Immature natural killer cell (primary cell): ENCODE data around the gene ARID5B. TPM values are rescaled to one million over a fixed set of nuclear protein-coding genes. Genes with fewer than 3 reads are reported as not detected.

Experiments used
- DNase-seq, 3 donors: peaks; one replicate each; pipeline ENCODE4 v3.0.0; 2022; ENCODE audit warnings: mixed read lengths in 1 of 3
- H3K27ac Mint-ChIP-seq, 6 donors: one replicate each; pipeline ENCODE4 v1.8.0; 2020; ENCODE audit warnings: mixed read lengths in 6 of 6, mild to moderate bottlenecking in 5 of 6, inconsistent platforms in 4 of 6, moderate library complexity in 3 of 6
- H3K27me3 Mint-ChIP-seq, 3 donors: one replicate each; pipeline ENCODE4 v1.8.0; 2020 to 2021; ENCODE audit warnings: low read depth in 3 of 3, mild to moderate bottlenecking in 3 of 3, mixed read lengths in 3 of 3, moderate library complexity in 3 of 3, inconsistent platforms in 1 of 3
- H3K36me3 Mint-ChIP-seq, 3 donors: one replicate each; pipeline ENCODE4 v1.8.0; 2020; ENCODE audit warnings: mixed read lengths in 3 of 3, inconsistent platforms in 2 of 3, mild to moderate bottlenecking in 2 of 3
- H3K4me1 Mint-ChIP-seq, 2 donors: one replicate each; pipeline ENCODE4 v1.8.0; 2020; ENCODE audit warnings: inconsistent platforms in 2 of 2, mild to moderate bottlenecking in 2 of 2, mixed read lengths in 2 of 2, moderate library complexity in 1 of 2
- H3K4me3 Mint-ChIP-seq, 5 donors: one replicate each; pipeline ENCODE4 v1.8.0; 2020; ENCODE audit warnings: mild to moderate bottlenecking in 5 of 5, mixed read lengths in 5 of 5, inconsistent platforms in 3 of 5, moderate library complexity in 3 of 5
- H3K9me3 Mint-ChIP-seq, 6 donors: one replicate each; pipeline ENCODE4 v1.8.0; 2020; ENCODE audit warnings: mild to moderate bottlenecking in 6 of 6, mixed read lengths in 6 of 6, inconsistent platforms in 4 of 6, moderate library complexity in 3 of 6
- polyA plus RNA-seq, 3 donors: library from polyadenylated mRNA; unstranded; fragments of 300-500 nt; fragmentation: Illumina TruSeq; gene quantifications; one replicate each; pipeline ENCODE4 v1.2.3, GENCODE V29; 2021

ARID5B gene
- polyA plus RNA-seq, 3 donors from 2014 or later, result 12.2 to 35.3 (median 22.1) TPM

DNA sequence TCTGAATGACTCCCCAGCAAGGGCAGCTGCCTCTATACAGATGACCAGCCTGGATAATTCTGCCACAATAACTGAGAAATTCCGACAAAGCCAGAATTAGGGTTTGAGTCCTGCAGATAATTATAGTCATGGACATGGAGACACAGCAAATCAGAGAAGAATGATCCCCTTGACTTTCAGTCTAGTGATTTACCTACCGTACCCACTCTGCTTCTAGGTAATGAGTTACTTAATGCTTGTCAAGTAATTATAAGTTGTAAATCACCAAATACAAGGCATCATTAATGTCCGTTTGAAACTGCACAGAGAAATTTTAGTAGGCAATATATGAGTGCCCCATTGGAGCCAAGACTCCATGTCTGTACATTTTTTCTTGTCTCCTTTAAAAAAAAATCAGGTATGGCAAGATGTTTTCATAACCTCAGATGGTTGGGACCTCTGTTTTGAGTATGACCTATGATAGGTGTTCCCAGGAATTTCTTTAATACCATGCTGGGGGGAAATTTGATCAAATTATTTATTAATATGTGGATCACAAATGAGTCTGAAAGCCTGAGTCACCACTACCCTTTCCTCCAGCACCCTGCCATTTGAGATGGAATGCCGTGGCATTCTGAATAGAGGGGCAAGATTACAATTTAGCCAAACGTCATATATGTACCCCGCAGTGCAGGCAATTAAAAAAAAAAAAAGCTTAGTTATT is 5.5 kb upstream of the ARID5B start:
- no peaks in the 10 kb centered on the region for H3K9me3 Mint-ChIP-seq
- peaks cover 2 to 5% (median 5%) of the 10 kb centered on the region in 3 donors for H3K27me3 Mint-ChIP-seq
- no peaks in the 10 kb centered on the region for H3K36me3 Mint-ChIP-seq
- H3K4me1 Mint-ChIP-seq, result peaks cover 36 to 43% of the 10 kb centered on the region in 2 donors
- H3K4me3 Mint-ChIP-seq, result no peak overlapping the region
- no peak overlapping the region for H3K27ac Mint-ChIP-seq
- DNase-seq, result no peak

DNA sequence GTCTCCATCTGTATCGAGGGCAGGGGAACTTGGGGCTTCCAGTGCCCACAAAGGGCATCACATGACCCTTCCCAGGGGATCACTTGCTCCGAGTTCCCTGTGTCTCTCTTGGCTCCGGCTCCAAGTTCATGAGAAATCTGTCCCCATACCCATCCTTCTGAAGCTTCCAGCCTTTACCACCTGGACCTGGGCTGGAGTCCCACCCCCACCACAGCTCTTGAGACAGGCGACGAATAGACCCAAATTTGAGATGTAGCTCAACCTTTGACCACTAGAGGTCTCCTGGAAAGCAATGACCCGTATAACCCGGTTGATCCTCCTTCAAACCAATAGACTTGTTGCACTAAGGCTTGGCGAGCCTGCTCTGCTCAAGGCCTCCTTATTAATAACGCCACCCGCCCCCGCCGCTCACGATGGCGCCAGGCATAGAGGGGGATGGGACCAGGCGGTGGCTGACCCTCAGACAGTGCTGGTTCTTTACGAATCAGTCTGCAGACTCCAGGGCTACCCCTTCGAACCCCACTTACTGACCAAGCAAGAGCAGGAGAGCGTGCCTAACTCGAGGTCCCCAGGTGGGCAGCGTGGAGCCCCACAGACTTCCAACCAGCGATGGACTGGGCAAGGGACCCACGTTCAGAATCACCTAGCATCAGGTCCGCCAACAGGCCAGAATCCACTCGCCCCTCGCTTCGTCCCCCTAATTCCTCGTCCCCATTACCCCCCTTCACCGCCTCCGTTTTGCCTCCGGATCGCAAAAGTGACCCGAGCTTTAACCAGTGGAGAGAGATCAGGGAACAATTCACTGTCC is 4.4 kb upstream of the ARID5B start:
- Mint-ChIP-seq H3K4me3 (peak overlapping the region; percentile 75 to 91 (median 82)), H3K27me3 (peaks cover 5 to 11% (median 10%) of the 10 kb centered on the region in 3 donors), H3K9me3 (no peaks in the 10 kb centered on the region), H3K36me3 (no peaks in the 10 kb centered on the region), H3K27ac (peak overlapping the region in 5 of 6 donors; percentile 22 to 91 (median 82)), H3K4me1 (peaks cover 36 to 43% of the 10 kb centered on the region in 2 donors)
- DNase-seq, result peak; percentile 72 to 76 (median 74)

- Mint-ChIP-seq H3K36me3 (no peaks in the 10 kb centered on the region), H3K27me3 (peaks cover 6 to 15% (median 15%) of the 10 kb centered on the region in 3 donors), H3K4me3 (peak overlapping the region; percentile 22 to 91 (median 82)), H3K4me1 (peaks cover 39 to 43% of the 10 kb centered on the region in 2 donors), H3K27ac (peak overlapping the region in 4 of 6 donors; percentile 59 to 97 (median 64)), H3K9me3 (no peaks in the 10 kb centered on the region)
- no peak for DNase-seq
Observed at GRCh38 chr10:61897671-61898434, 3.6 kb upstream of the ARID5B start.

DNA sequence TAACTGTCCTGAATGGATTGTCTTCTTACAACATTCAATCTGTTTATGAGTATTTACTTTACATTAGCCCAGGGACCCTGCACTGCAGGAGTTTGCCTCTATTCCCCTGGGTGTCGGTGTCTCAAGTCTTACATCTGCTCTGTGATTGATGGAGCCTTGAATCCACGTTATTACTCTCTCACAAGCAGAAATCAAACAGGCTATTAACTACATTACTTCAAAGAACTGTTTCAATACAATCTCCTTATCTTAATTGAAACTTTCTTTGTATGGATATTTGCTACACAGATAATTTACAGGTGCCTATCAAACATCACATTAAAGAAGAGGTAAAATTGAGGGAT is 3.1 kb upstream of the ARID5B start:
- H3K36me3 Mint-ChIP-seq, result no peaks in the 10 kb centered on the region
- peak overlapping the region in 2 of 5 donors; percentile 12 to 98 for H3K4me3 Mint-ChIP-seq
- H3K27me3 Mint-ChIP-seq, result peaks cover 8 to 17% (median 15%) of the 10 kb centered on the region in 3 donors
- H3K4me1 Mint-ChIP-seq, result peaks cover 39 to 44% of the 10 kb centered on the region in 2 donors
- no peak for DNase-seq
- H3K27ac Mint-ChIP-seq, result peak overlapping the region in 2 of 6 donors; percentile 9 to 97
- no peaks in the 10 kb centered on the region for H3K9me3 Mint-ChIP-seq

- no peaks in the 10 kb centered on the region for H3K9me3 Mint-ChIP-seq
- H3K27ac Mint-ChIP-seq, result peak overlapping the region; percentile 84 to 97 (median 88)
Observed at GRCh38 chr10:61899069-61899531, 2.4 kb upstream of the ARID5B start.

DNA sequence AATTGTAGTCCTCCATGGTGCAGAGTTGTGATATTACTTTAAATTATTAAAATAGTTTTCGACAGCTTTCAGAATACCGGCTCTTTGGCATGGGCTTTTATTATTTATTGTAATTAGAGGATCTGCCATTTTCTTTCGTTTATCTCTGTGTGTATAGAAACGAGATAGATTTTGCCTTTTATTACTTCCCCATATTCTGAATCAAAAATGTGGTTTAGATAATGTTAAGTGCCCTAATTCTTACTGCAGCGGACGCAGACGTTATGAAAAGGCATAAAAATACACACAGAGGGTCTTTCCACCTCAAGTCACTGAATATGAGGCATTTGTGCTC is 1.9 kb upstream of the ARID5B start:
- peak overlapping the region; percentile 88 to 98 (median 92) for H3K4me3 Mint-ChIP-seq
- no peaks in the 10 kb centered on the region for H3K36me3 Mint-ChIP-seq
- no peak for DNase-seq
- peak overlapping the region; percentile 85 to 97 (median 94) for H3K27ac Mint-ChIP-seq
- peaks cover 50 to 56% of the 10 kb centered on the region in 2 donors for H3K4me1 Mint-ChIP-seq
- no peaks in the 10 kb centered on the region for H3K9me3 Mint-ChIP-seq
- H3K27me3 Mint-ChIP-seq, result peaks cover 8 to 19% (median 17%) of the 10 kb centered on the region in 3 donors

More at GRCh38 chr10:61899069-61899531, 2.4 kb upstream of the ARID5B start:
- Mint-ChIP-seq H3K36me3 (no peaks in the 10 kb centered on the region), H3K4me1 (peaks cover 45 to 51% of the 10 kb centered on the region in 2 donors), H3K4me3 (peak overlapping the region; percentile 88 to 98 (median 92)), H3K27me3 (peaks cover 8 to 19% (median 17%) of the 10 kb centered on the region in 3 donors)
- DNase-seq, result peak in 2 of 3 donors; percentile 13 to 27

DNA sequence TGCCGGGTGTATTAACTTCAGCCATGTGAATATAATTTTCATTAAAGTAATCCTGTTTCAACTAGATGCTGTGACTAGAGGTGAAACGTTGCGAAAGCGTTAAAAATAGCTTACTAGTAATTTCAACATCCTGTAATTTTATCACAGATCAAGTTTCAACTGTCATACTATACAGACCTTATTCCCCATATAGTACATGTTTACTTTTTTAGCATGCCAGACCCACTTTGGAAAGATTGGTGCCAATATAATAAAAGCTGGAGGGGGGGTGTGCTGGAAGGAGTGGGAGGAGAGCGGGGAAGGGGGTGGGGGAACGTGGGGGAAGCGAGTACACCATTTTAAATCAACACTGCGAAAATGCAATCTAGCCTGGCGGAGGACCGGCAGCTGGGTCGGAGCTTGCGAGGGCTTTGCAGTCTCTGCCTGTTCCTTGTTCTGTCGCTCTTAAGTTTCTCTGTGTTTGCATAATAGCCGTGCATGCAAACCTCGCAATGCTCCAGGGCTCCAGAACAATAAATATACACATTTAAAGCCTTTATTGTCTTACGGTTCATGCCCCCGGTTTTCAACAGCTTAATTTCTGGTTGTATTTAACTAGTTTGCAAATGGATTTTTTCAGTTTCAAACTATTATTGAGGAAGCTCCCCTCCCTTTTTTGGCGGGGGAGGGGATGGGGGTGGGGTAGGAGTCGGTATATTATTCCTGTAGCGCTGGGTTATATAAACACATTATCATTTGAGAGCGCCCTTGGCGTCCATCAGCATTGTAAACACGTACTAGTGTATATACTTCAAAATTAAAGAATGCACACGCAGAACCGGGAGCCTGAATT is 1.3 kb upstream of the ARID5B start:
- peaks cover 8 to 19% (median 17%) of the 10 kb centered on the region in 3 donors for H3K27me3 Mint-ChIP-seq
- no peaks in the 10 kb centered on the region for H3K9me3 Mint-ChIP-seq
- peak; percentile 46 to 55 (median 49) for DNase-seq
- H3K4me3 Mint-ChIP-seq, result peak overlapping the region; percentile 88 to 98 (median 92)
- peak overlapping the region; percentile 85 to 97 (median 94) for H3K27ac Mint-ChIP-seq
- H3K4me1 Mint-ChIP-seq, result peaks cover 55 to 62% of the 10 kb centered on the region in 2 donors
- no peaks in the 10 kb centered on the region for H3K36me3 Mint-ChIP-seq

- H3K4me3 Mint-ChIP-seq, result peak overlapping the region; percentile 88 to 98 (median 92)
- peaks cover 56 to 68% of the 10 kb centered on the region in 2 donors for H3K4me1 Mint-ChIP-seq
- no peak for DNase-seq
- H3K36me3 Mint-ChIP-seq, result no peaks in the 10 kb centered on the region
- peaks cover 8 to 19% (median 15%) of the 10 kb centered on the region in 3 donors for H3K27me3 Mint-ChIP-seq
- H3K9me3 Mint-ChIP-seq, result no peaks in the 10 kb centered on the region
- H3K27ac Mint-ChIP-seq, result peak overlapping the region; percentile 91 to 99 (median 94)
Observed at GRCh38 chr10:61901829-61902444, 438 bp downstream of the ARID5B start.

DNA sequence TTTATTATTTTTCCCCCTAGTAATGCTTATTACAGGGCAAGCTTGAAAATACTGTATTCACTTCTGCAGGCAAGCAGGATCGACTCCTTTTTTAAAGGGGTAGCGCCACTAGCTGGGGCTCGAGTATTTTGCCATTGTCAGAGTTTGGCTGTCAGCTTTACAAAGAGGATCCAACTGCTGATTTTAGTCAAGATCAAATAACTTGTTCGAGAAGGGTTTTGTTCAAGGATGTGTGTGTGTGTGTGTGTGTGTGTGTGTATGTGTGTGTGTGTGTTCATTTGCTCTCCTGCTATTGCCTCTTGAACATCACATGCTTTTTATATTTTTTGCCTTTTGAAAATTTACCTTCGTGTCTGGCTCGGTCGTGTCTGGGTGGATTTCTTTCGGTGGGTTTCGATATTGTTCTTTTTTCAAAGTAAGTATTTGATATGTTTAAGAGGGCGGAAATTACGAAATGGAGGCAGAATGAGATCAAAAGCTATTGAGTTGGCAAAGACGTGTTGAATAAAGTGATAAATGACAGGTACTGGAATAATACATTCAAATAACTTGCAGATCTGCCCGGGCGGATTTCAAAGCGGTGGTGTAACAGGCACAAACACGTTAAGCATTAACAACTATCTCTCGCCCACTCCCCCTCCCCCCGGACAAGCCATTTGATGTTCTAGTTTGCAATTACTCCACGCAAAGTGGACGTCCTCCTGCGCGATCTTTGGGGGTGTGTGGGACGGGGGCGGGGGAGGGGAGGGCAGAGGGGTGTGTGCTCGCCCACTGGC is 1.1 kb downstream of the ARID5B start:
- Mint-ChIP-seq H3K4me1 (peaks cover 50 to 68% of the 10 kb centered on the region in 2 donors), H3K36me3 (no peaks in the 10 kb centered on the region), H3K27me3 (peaks cover 8 to 19% (median 15%) of the 10 kb centered on the region in 3 donors), H3K27ac (peak overlapping the region; percentile 91 to 99 (median 94)), H3K9me3 (no peaks in the 10 kb centered on the region), H3K4me3 (peak overlapping the region; percentile 88 to 98 (median 92))
- peak; percentile 56 to 61 (median 58) for DNase-seq

- Mint-ChIP-seq H3K4me3 (peak overlapping the region; percentile 88 to 98 (median 92)), H3K4me1 (peaks cover 43 to 67% of the 10 kb centered on the region in 2 donors), H3K27ac (peak overlapping the region; percentile 90 to 97 (median 94)), H3K36me3 (no peaks in the 10 kb centered on the region), H3K9me3 (no peaks in the 10 kb centered on the region), H3K27me3 (peaks cover 8 to 19% (median 15%) of the 10 kb centered on the region in 3 donors)
- DNase-seq, result peak; percentile 70 to 74 (median 72)
Observed at GRCh38 chr10:61903221-61903927, 1.9 kb downstream of the ARID5B start.

DNA sequence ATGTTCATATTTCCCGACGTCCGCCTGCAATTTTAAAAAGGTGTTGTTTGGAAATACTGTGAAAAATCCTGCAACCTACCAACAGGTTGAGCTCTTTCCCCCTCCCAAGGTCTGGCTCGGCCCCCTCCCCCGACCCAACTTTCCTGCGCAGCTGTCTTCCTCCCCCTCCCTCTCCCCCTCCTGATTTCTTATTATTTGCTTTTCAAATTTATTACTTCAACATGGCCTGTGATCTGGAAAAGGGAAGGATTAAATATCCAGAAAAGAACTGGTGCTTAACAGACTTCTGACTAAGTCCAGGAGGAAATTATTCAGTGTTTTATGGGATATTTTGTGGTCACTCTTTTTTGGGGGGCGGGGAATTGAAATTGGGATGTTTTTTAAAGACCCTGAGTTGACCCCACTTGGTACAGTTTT is 2.4 kb downstream of the ARID5B start:
- Mint-ChIP-seq H3K36me3 (peaks cover 0 to 3% (median 3%) of the 10 kb centered on the region in 3 donors), H3K27ac (peak overlapping the region; percentile 90 to 97 (median 94)), H3K4me1 (peaks cover 38 to 61% of the 10 kb centered on the region in 2 donors), H3K9me3 (no peaks in the 10 kb centered on the region), H3K27me3 (peaks cover 8 to 19% (median 15%) of the 10 kb centered on the region in 3 donors), H3K4me3 (peak overlapping the region; percentile 88 to 95 (median 91))
- DNase-seq, result no peak
